GM12878 (cell line): ENCODE measurements around the gene TCF4. TPM values are rescaled to one million over a fixed set of nuclear protein-coding genes. Genes with fewer than 3 reads are reported as not detected.

ENCODE experiments used
- ATAC-seq: fragments of 200-7000 bp; cut with Tn5 transposase; 3 replicates; pipeline ENCODE4 v1.9.1; 2020; ENCODE audit warnings: mild to moderate bottlenecking, moderate library complexity
- BruUV-seq: library from RNA; stranded (reverse); fragments of 400-500 nt; replicated peaks from 2 replicates; lab custom pipeline; 2021; lab: Mats Ljungman, UMichigan
- CTCF ChIA-PET: fragments of 300-600 bp; sonication (Branson Sonifier 250); formaldehyde crosslinking; extraction: SDS; loops from one replicate; lab custom pipeline; 2021; ENCODE audit warnings: inconsistent platforms; lab: Yijun Ruan, JAX
- POLR2A ChIA-PET: fragments of 350-600 bp; formaldehyde crosslinking; extraction: SDS; loops from one replicate; lab custom pipeline; 2021; ENCODE audit warnings: inconsistent platforms; lab: Charles Lee
- RAD21 ChIA-PET: fragments of 300-600 bp; sonication (Branson Sonifier 250); formaldehyde crosslinking; loops from one replicate; lab custom pipeline; 2023; ENCODE audit warnings: antibody characterized with exemption; ENCODE audit not compliant: unreplicated experiment; lab: Charles Lee
- SMC1A ChIA-PET: fragments of 300-600 bp; sonication (Branson Sonifier 250); formaldehyde crosslinking; loops from one replicate; lab custom pipeline; 2023; ENCODE audit not compliant: unreplicated experiment, uncharacterized antibody; lab: Charles Lee
- DNase-seq: peaks from one replicate; pipeline ENCODE4 v3.0.0-alpha.2; 2011; ENCODE audit warnings: low read depth, low spot score
- FAIRE-seq: peaks from 3 replicates; lab custom pipeline; 2011; peaks lifted over from hg19 to GRCh38; lab: Jason Lieb, UNC
- H2AFZ ChIP-seq: 2 replicates; pipeline ENCODE4 v1.6.0; 2011; ENCODE audit warnings: low read depth, low read length, control low read depth; ENCODE audit not compliant: control insufficient read depth
- H3K27ac ChIP-seq: 2 replicates; pipeline ENCODE4 v1.5.1; 2011; ENCODE audit warnings: control low read depth; ENCODE audit not compliant: control insufficient read depth, insufficient read depth
- H3K27me3 ChIP-seq, 2 experiments: replicated peaks in 1 of 2; 2 replicates each; pipeline versions ENCODE4 v1.6.0 to v1.6.1; 2011; ENCODE audit warnings: low read length in 1 of 2; ENCODE audit not compliant: control insufficient read depth in 2 of 2, insufficient read depth in 2 of 2
- H3K36me3 ChIP-seq, 2 experiments: 2 replicates each; pipeline ENCODE4 v1.5.1; 2011; ENCODE audit warnings: low read length in 1 of 2; ENCODE audit not compliant: control insufficient read depth in 2 of 2, insufficient read depth in 2 of 2
- H3K4me1 ChIP-seq: 2 replicates; pipeline ENCODE4 v1.6.1; 2011; ENCODE audit warnings: mild to moderate bottlenecking, low read length, moderate library complexity, mixed read lengths; ENCODE audit not compliant: control insufficient read depth, insufficient read depth
- H3K4me2 ChIP-seq: 2 replicates; pipeline ENCODE4 v1.6.0; 2011; ENCODE audit warnings: control low read depth; ENCODE audit not compliant: control insufficient read depth, insufficient read depth
- H3K4me3 ChIP-seq: fragments of 200-600 bp; sonication (generic); 2 replicates; pipeline ENCODE4 v1.5.1; 2016
- H3K79me2 ChIP-seq: 2 replicates; pipeline ENCODE4 v1.6.0; 2011; ENCODE audit warnings: low read length; ENCODE audit not compliant: control insufficient read depth, insufficient read depth
- H3K9ac ChIP-seq: 2 replicates; pipeline ENCODE4 v1.8.0; 2011; ENCODE audit warnings: low read length, control low read depth, mixed read lengths; ENCODE audit not compliant: control insufficient read depth, insufficient read depth
- H3K9me3 ChIP-seq: replicated peaks from 3 replicates; pipeline ENCODE4 v1.5.1; 2011; ENCODE audit warnings: mild to moderate bottlenecking, low read length; ENCODE audit not compliant: control insufficient read depth, insufficient read depth
- H4K20me1 ChIP-seq: 2 replicates; pipeline ENCODE4 v1.6.0; 2011; ENCODE audit not compliant: control insufficient read depth, insufficient read depth
- CBFB ChIP-seq: IDR thresholded peaks from 2 replicates; pipeline ENCODE4 v1.6.1; 2016; ENCODE audit warnings: antibody characterized with exemption, low read depth
- CHD4 ChIP-seq: fragments of 200-600 bp; sonication (generic); IDR thresholded peaks from 2 replicates; pipeline ENCODE4 v1.6.1; 2016; ENCODE audit warnings: mild to moderate bottlenecking
- PBX3 ChIP-seq: IDR thresholded peaks from 2 replicates; pipeline ENCODE4 v1.6.1; 2011; ENCODE audit warnings: mild to moderate bottlenecking, low read depth, low read length, moderate library complexity; ENCODE audit not compliant: insufficient replicate concordance
- RB1 ChIP-seq: fragments of 450-650 bp; formaldehyde crosslinking; IDR thresholded peaks from 2 replicates; pipeline ENCODE4 v1.6.1; 2017; ENCODE audit warnings: mild to moderate bottlenecking, borderline replicate concordance
- ZSCAN29 ChIP-seq: fragments of 450-650 bp; IDR thresholded peaks from 2 replicates; pipeline ENCODE4 v1.6.1; 2017; ENCODE audit warnings: mild to moderate bottlenecking, moderate library complexity
- WGBS: methylation state at CpG from one replicate; pipeline ENCODE4 v1.1.6; 2016; ENCODE audit warnings: low lambda C conversion rate; ENCODE audit not compliant: insufficient replicate concordance, insufficient coverage; ENCODE audit errors: missing lambda C conversion rate; 5-methylcytosine and 5-hydroxymethylcytosine counted together
- in situ Hi-C: fragments of 300-500 bp; cut with MboI; formaldehyde crosslinking; loops from 9 replicates; pipeline ENCODE4 v1.14.3; 2018; ENCODE audit warnings: mixed read lengths
- intact Hi-C: fragments of 100-400 bp; cut with micrococcal nuclease; formaldehyde crosslinking; loops from one replicate; pipeline ENCODE4 v1.14.2; 2022; ENCODE audit not compliant: unreplicated experiment
- polyA plus RNA-seq, 11 experiments: library from polyadenylated mRNA; depleted of rRNA in 4 of 11; unstranded in 6 of 11; stranded (reverse) in 5 of 11; fragments of >200 nt; fragmentation: Nextera tagmentation in 4 of 11; fragmentation: Illumina TruSeq in 1 of 11; extraction: Ambion mirVana in 4 of 11; extraction: Trizol in 1 of 11; gene quantifications; 1 replicate in 1 of 11; 2 replicates in 10 of 11; pipeline versions ENCODE4 v1.2.1 to v1.2.3, GENCODE V29; 2011 to 2016; ENCODE audit warnings: inconsistent platforms in 2 of 11, missing spikeins in 2 of 11, low read depth in 1 of 11
- total RNA-seq, 4 experiments: library from RNA; depleted of rRNA in 3 of 4; stranded (reverse); fragments of >200 nt in 3 of 4; fragmentation: Illumina TruSeq in 1 of 4; extraction: Trizol in 1 of 4; gene quantifications; 2 replicates each; pipeline versions ENCODE4 v1.2.1 to v1.2.3, GENCODE V29; 2013 to 2021

The TCF4 gene
- total and polyA plus RNA-seq, 10 of the 15 experiments (the other 5 are each of a cell fraction or from before 2014, with no cell fraction given) = 15.2 to 94.0 (median 31.5) TPM

DNA sequence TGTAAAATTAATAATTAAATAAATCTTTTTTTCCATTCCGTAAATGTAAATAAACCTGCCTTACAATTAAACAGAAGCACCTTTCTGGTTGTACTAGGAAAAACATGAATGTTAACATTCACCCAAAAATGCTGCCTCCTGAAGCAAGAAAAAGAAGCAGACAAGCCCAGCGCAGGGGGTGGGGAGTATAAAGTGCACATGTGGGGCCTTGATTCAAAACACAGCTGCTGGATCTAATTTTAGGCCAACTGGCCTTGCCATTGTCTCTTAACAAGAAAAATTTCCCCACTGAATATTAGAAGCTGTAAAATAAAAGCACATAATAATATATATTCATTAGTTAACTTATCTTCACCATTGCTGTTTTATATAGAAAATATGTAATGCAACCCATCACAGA is 28.3 kb downstream of the TCF4 start (continued):
- no peak for TF ChIP-seq PBX3
- no peak for TF ChIP-seq RB1
- TF ChIP-seq ZSCAN29 = no peak

DNA sequence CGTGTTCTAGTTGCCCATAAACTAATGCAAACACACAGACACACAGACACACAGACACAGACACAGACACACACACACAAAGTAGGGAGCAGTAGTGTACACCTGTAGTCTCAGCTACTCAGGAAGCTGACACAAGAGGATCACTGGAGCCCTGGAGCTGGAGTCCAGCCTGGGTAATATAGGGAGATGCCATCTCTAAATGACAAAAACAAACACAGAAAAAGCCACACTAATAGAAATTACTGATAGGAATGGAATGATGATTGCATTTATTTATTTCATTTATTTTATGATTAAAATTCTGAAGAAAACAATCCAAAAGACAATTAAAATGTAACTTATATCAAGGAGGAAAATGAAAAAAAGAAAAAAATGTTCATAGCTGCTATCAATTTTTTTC is 30.8 kb downstream of the TCF4 start:
- WGBS = 0% methylated on average over 1 of the region's 1 CpG
- H3K9ac ChIP-seq = no peak overlapping the region
- in situ Hi-C loops (no loop called here), intact Hi-C loops (no loop called here)
- no peaks in the 10 kb centered on the region for H3K9me3 ChIP-seq
- DNase-seq = no peak
- no peaks in the 10 kb centered on the region for H3K27me3 ChIP-seq
- SMC1A ChIA-PET = no interaction called here
- no peak for FAIRE-seq
- H2AFZ ChIP-seq = no peak overlapping the region
- POLR2A ChIA-PET = no interaction called here
- no peak for TF ChIP-seq CBFB
- TF ChIP-seq CHD4 = no peak
- H3K36me3 ChIP-seq = no peaks in the 10 kb centered on the region
- BruUV-seq = no TSS peak
- CTCF ChIA-PET = no interaction called here
- no peak overlapping the region for H3K4me3 ChIP-seq
- no peaks in the 10 kb centered on the region for H4K20me1 ChIP-seq
- H3K4me1 ChIP-seq = no peaks in the 10 kb centered on the region
- H3K79me2 ChIP-seq = no peaks in the 10 kb centered on the region
- no peak overlapping the region for H3K27ac ChIP-seq
- ATAC-seq = no peak
- no peak overlapping the region for H3K4me2 ChIP-seq
- RAD21 ChIA-PET = no interaction called here
